Kidney (tissue), 14 donors: ENCODE data around the gene METTL23. TPM values are rescaled to one million over a fixed set of nuclear protein-coding genes. Genes with fewer than 3 reads are reported as not detected.
"Not testable (repeated sequence)": the region's sequence is repeated elsewhere in the genome, so short reads cannot be mapped to it uniquely, and the experiment has no call there.

Experiments
- DNase-seq, 5 donors: peaks; one replicate each; pipeline ENCODE4 v3.0.0-alpha.2; 2013 to 2020
- FAIRE-seq: peaks from 2 replicates; lab custom pipeline; 2012; peaks lifted over from hg19 to GRCh38; lab: Jason Lieb, UNC
- H3K27ac ChIP-seq, 2 donors: one replicate each; pipeline ENCODE4 v1.7.0; 2013; ENCODE audit warnings: low read depth in 2 of 2, low read length in 2 of 2, inconsistent platforms in 1 of 2
- H3K27me3 ChIP-seq: one replicate; pipeline ENCODE4 v1.7.1; 2013; ENCODE audit warnings: low read length, inconsistent platforms; ENCODE audit not compliant: control insufficient read depth, insufficient read depth
- H3K36me3 ChIP-seq, 3 donors: one replicate each; pipeline versions ENCODE4 v1.7.0 to v1.7.1; 2013; ENCODE audit warnings: low read length in 3 of 3, control low read depth in 1 of 3, inconsistent platforms in 1 of 3; ENCODE audit not compliant: insufficient read depth in 3 of 3, control insufficient read depth in 2 of 3
- H3K4me1 ChIP-seq, 3 donors: one replicate each; pipeline versions ENCODE4 v1.7.0 to v1.7.1; 2013; ENCODE audit warnings: low read length in 3 of 3, inconsistent platforms in 1 of 3, low read depth in 1 of 3; ENCODE audit not compliant: control insufficient read depth in 2 of 3, insufficient read depth in 2 of 3
- H3K4me3 ChIP-seq, 3 donors: one replicate each; pipeline versions ENCODE4 v1.7.0 to v1.8.1; 2013; ENCODE audit warnings: low read length in 3 of 3, control low read depth in 1 of 3, inconsistent platforms in 1 of 3
- H3K9ac ChIP-seq, 3 donors: one replicate each; pipeline versions ENCODE4 v1.7.0 to v1.7.1; 2013; ENCODE audit warnings: low read length in 3 of 3, control low read depth in 1 of 3, inconsistent platforms in 1 of 3
- H3K9me3 ChIP-seq, 3 donors: one replicate each; pipeline versions ENCODE4 v1.7.0 to v1.7.1; 2013; ENCODE audit warnings: low read length in 3 of 3, control low read depth in 1 of 3, inconsistent platforms in 1 of 3; ENCODE audit not compliant: control insufficient read depth in 2 of 3, insufficient read depth in 1 of 3
- intact Hi-C: fragments of 100-400 bp; cut with DNase I; formaldehyde crosslinking; loops from one replicate; pipeline ENCODE4 v1.11.1; 2022
- polyA plus RNA-seq: library from polyadenylated mRNA; stranded (reverse); fragments of 350-450 nt; fragmentation: Illumina TruSeq; extraction: RNeasy Lipid Tissue Mini Kit (QIAGEN cat#74804); gene quantifications from one replicate; pipeline ENCODE4 v1.2.3, GENCODE V29; 2014; ENCODE audit warnings: low read depth, low replicate concordance; ENCODE audit not compliant: insufficient read depth
- total RNA-seq: library from RNA; stranded (reverse); fragmentation: NEBNext Ultra II Directional; extraction: Animal tissue kit (Norgen Biotek cat#: 25700); gene quantifications from one replicate; pipeline ENCODE4 v1.2.1, GENCODE V29; 2021
- TF ChIP-seq, protein P1 (sequence below): IDR thresholded peaks from 3 replicates; pipeline ENCODE4 v1.5.1; 2012; ENCODE audit warnings: mild to moderate bottlenecking, moderate library complexity, borderline replicate concordance; ENCODE audit not compliant: insufficient read depth; ENCODE audit errors: extremely low read depth
- donor health status: control.
- donor health status: control.
- donor health status: control.
- donor health status: control.
- donor health status: control.
- donor health status: DM: yes; HTN: yes; CAD: no.
- donor health status: Normal renal cell carcinoma (clear cell type).

METTL23 gene
- total and polyA plus RNA-seq, 2 donors from 2014 or later: 38.2 to 53.0 TPM

DNA sequence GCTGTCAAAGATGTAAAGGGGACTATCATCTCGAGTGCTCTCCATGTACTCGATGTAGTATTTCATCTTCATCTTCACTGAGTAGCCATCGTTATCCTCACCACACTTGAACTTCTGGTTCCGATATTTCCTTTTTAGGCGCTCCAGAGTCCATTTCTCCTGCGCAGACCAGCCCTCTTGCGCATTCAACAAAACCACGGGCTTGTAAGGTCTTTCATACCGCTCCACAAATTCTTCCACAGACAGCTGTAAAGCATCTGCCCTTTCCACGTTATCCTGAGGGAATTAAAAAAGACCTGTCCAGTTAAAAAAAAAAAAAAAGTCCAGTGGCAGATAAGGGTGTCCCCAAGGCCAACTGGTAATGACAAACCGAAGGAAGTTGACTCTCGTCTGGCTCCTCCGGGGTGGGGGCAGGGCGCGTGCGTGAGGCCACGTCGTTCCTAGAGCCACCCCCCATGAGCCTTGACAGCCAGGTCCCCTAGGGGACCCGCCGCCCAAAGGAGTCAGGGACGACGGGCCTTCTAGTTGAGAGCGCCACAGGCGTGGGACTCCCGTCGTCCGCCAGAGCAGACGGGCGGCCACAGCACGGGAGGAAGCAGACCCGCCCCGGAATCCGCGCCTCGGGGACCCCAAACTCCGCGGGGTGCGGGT is 934 bp upstream of the METTL23 start:
- intact Hi-C loops: no loop called here
- peak; percentile 37 to 93 (median 74) for DNase-seq
- peak overlapping the region; percentile 69 to 83 (median 81) for H3K4me3 ChIP-seq
- H3K36me3 ChIP-seq: peaks cover 0 to 26% (median 15%) of the 10 kb centered on the region in 3 donors
- peak overlapping the region; percentile 99 for H3K27ac ChIP-seq
- TF ChIP-seq, protein P1, sequence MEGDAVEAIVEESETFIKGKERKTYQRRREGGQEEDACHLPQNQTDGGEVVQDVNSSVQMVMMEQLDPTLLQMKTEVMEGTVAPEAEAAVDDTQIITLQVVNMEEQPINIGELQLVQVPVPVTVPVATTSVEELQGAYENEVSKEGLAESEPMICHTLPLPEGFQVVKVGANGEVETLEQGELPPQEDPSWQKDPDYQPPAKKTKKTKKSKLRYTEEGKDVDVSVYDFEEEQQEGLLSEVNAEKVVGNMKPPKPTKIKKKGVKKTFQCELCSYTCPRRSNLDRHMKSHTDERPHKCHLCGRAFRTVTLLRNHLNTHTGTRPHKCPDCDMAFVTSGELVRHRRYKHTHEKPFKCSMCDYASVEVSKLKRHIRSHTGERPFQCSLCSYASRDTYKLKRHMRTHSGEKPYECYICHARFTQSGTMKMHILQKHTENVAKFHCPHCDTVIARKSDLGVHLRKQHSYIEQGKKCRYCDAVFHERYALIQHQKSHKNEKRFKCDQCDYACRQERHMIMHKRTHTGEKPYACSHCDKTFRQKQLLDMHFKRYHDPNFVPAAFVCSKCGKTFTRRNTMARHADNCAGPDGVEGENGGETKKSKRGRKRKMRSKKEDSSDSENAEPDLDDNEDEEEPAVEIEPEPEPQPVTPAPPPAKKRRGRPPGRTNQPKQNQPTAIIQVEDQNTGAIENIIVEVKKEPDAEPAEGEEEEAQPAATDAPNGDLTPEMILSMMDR: no peak
- peak overlapping the region; percentile 47 to 95 (median 85) for H3K9ac ChIP-seq
- peaks cover 3 to 15% (median 12%) of the 10 kb centered on the region in 3 donors for H3K4me1 ChIP-seq
- FAIRE-seq: no peak
- H3K27me3 ChIP-seq: no peaks in the 10 kb centered on the region
- H3K9me3 ChIP-seq: no peaks in the 10 kb centered on the region

DNA sequence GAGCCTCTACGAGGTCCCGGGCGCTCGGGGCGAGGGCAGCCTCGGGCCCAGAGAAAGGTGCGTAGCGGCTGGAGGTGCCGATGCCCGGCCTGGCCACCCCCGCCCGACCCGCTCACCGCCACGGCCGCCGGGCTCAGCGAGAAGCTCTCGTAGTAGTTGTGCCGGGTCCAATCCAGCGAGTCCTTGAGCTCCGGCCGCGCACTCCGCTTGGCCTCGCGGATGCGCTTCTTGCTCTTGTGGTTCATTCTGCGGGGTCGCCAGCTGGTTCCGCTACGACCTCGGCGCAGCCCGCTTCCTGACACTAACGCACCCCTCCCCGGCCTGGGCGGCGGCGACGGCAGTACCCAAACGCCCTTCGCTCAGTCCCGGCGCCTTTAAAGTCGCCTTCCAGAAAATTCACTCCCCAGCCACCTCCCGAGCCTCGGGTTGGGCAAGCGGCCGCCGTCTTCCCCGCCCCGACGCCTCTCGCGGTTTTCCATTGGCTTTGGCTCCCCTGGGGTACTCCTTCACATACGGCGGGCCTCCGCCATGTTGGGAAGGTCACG is 336 bp upstream of the METTL23 start, which contains the start of gene JMJD6:
JMJD6 (minus strand) TSS at position 376 of the 545 bp plus-strand sequence; CDS start at position 245, 131 bp downstream.
- peak within 1 kb of the TSS; percentile 76 to 96 (median 81) for H3K4me3 ChIP-seq
- H3K27ac ChIP-seq: peak within 1 kb of the TSS; percentile 99
- peak; percentile 96 to 99 (median 98) for DNase-seq
- peak within 1 kb of the TSS; percentile 64 to 99 (median 85) for H3K9ac ChIP-seq
- peaks cover 3 to 18% (median 12%) of the 10 kb centered on the region in 3 donors for H3K4me1 ChIP-seq
- no peaks in the 10 kb centered on the region for H3K9me3 ChIP-seq
- TF ChIP-seq, protein P1: no peak
- H3K27me3 ChIP-seq: no peaks in the 10 kb centered on the region
- peaks cover 2 to 22% (median 10%) of the 10 kb centered on the region in 3 donors for H3K36me3 ChIP-seq
- intact Hi-C loops: no loop called here
- FAIRE-seq: no peak

DNA sequence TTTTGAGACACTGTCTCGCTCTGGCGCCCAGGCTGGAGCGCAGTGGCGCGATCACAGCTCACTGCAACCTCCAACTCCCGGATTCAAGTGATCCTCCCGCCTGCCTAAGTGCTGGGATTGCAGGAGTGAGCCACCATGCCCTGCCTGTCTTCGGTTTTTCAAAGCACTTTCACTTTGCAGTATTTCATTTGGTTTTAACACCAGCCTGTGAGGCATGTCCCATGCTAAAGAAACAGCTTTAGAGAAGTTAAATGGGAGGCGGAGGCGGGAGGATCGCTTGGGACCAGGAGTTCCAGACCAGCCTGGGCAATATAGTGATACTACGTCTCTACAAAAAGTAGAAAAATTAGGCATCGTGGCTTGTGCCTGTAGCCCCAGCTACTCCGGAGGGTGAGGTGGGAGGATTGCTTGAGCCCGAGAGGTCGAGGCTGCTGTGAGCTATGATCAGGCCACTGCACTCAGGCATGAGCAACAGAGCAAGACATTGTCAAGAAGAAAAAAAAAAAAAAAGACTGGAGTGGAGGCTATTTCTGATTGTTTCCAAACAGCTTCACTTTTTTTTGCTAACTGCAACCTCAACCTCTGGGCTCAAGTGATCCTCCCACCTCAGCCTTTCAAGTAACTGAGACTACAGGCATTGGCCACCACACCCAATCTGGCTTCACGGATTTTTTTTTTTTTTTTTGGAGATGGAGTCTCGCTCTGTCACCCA is 1.3 kb downstream of the METTL23 start:
- Histone ChIP-seq H3K4me3 (peak overlapping the region; percentile 76 to 96 (median 76)), H3K27ac (peak overlapping the region; percentile 99), H3K4me1 (peaks cover 3 to 18% (median 11%) of the 10 kb centered on the region in 3 donors), H3K27me3 (no peaks in the 10 kb centered on the region), H3K9me3 (no peaks in the 10 kb centered on the region), H3K9ac (peak overlapping the region; percentile 26 to 99 (median 50)), H3K36me3 (peaks cover 2 to 21% (median 3%) of the 10 kb centered on the region in 3 donors)
- intact Hi-C loops: no loop called here
- TF ChIP-seq, protein P1: no peak
- no peak for FAIRE-seq
- DNase-seq: peak in 4 of 5 donors; percentile 50 to 73 (median 63)

DNA sequence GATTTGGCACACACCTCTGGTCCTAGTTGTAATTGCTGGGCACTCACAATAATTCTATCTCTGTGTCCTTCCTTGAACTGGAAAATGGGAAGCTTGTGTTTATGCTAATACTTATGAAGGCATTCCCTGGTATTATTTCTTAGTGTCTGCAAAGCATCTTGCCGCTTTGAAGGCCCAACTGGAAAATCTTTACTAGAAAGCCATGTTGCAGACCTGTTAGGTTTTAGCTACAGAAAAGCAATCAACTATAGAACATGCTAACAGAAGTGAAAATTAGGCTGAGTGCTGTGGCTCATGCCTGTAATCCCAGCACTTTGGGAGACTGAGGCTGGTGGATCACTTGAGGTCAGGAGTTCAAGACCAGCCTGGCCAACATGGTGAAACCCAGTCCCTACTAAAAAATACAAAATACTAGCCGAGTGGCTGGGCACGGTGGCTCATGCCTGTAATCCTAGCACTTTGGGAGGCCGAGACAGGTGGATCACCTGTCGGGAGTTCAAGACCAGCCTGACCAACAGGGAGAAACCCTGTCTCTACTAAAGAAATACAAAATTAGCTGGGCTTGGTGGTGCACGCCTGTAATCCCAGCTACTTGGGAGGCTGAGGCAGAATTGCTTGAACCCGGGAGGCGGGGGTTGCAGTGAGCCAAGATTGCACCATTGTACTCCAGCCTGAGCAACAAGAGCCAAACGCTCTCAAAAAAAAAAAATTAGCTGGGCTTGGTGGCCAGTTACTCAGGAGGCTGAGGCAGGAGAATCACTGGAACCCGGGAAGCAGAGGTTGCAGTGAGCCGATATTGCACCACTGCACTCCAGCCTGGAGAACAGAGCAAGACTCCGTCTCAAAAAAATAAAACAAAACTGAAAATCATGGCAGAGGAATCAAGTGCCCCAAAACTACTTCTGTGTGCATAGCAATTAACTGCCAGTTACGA is 5.4 kb downstream of the METTL23 start:
- H3K36me3 ChIP-seq: peaks cover 12 to 47% (median 23%) of the 10 kb centered on the region in 3 donors
- DNase-seq, FAIRE-seq, H3K4me3 ChIP-seq, H3K9ac ChIP-seq, intact Hi-C loops, H3K27me3 ChIP-seq, H3K9me3 ChIP-seq, H3K27ac ChIP-seq: not testable (repeated sequence)
- peaks cover 2 to 26% (median 20%) of the 10 kb centered on the region in 3 donors for H3K4me1 ChIP-seq
